ENCODE results near the gene MYO10.
A peak's percentile ranks its signal among the peaks of the same experiment; 100 is the strongest.
"Not testable (repeated sequence)": the region's sequence is repeated elsewhere in the genome, so short reads cannot be mapped to it uniquely, and the experiment has no call there.

The MYO10 gene

GRCh38 chr5:16855485-16855884 is 80.6 kb downstream of the MYO10 start:
- Histone ChIP-seq H3K27me3 (ENCODE audit: insufficient read depth, low read length) (no peaks in the 10 kb centered on the region), H3K4me3 (ENCODE audit: low read length) (no peak overlapping the region), H3K9me3 (ENCODE audit: low read length) (no peaks in the 10 kb centered on the region), H2AFZ (ENCODE audit: low read depth, low read length) (no peak overlapping the region), H3K36me3 (ENCODE audit: insufficient read depth, low read length) (no peaks in the 10 kb centered on the region), H3K4me1 (ENCODE audit: insufficient read depth, low read length) (peaks cover 25% of the 10 kb centered on the region)

- H2AFZ ChIP-seq (ENCODE audit: low read depth, low read length) = no peak overlapping the region
- H3K27me3 ChIP-seq (ENCODE audit: insufficient read depth, low read length) = no peaks in the 10 kb centered on the region
- peaks cover 32% of the 10 kb centered on the region for H3K4me1 ChIP-seq (ENCODE audit: insufficient read depth, low read length)
- H3K9me3 ChIP-seq (ENCODE audit: low read length) = no peaks in the 10 kb centered on the region
- no peak overlapping the region for H3K4me3 ChIP-seq (ENCODE audit: low read length)
- H3K36me3 ChIP-seq (ENCODE audit: insufficient read depth, low read length) = no peaks in the 10 kb centered on the region
Measured at GRCh38 chr5:16854351-16854750, 81.7 kb downstream of the MYO10 start.

GRCh38 chr5:16853518-16853917 is 82.6 kb downstream of the MYO10 start:
- Histone ChIP-seq H2AFZ (ENCODE audit: low read depth, low read length) (no peak overlapping the region), H3K27me3 (ENCODE audit: insufficient read depth, low read length) (no peaks in the 10 kb centered on the region), H3K4me1 (ENCODE audit: insufficient read depth, low read length) (peaks cover 34% of the 10 kb centered on the region), H3K4me3 (ENCODE audit: low read length) (no peak overlapping the region), H3K9me3 (ENCODE audit: low read length) (no peaks in the 10 kb centered on the region), H3K36me3 (ENCODE audit: insufficient read depth, low read length) (no peaks in the 10 kb centered on the region)

- Histone ChIP-seq H3K9me3 (ENCODE audit: low read length) (no peaks in the 10 kb centered on the region), H3K4me1 (ENCODE audit: insufficient read depth, low read length) (peaks cover 34% of the 10 kb centered on the region)
Measured at GRCh38 chr5:16852251-16853005, 83.7 kb downstream of the MYO10 start.

GRCh38 chr5:16849775-16850174 is 86.3 kb downstream of the MYO10 start:
- Histone ChIP-seq H3K4me3 (ENCODE audit: low read length) (no peak overlapping the region), H2AFZ (ENCODE audit: low read depth, low read length) (peak overlapping the region; percentile 32), H3K27me3 (ENCODE audit: insufficient read depth, low read length) (no peaks in the 10 kb centered on the region), H3K4me1 (ENCODE audit: insufficient read depth, low read length) (peaks cover 18% of the 10 kb centered on the region), H3K36me3 (ENCODE audit: insufficient read depth, low read length) (no peaks in the 10 kb centered on the region), H3K9me3 (ENCODE audit: low read length) (no peaks in the 10 kb centered on the region)

More at GRCh38 chr5:16852251-16853005, 83.7 kb downstream of the MYO10 start:
- no peak overlapping the region for H2AFZ ChIP-seq (ENCODE audit: low read depth, low read length)
- H3K4me3 ChIP-seq (ENCODE audit: low read length) = no peak overlapping the region
- H3K27me3 ChIP-seq (ENCODE audit: insufficient read depth, low read length) = no peaks in the 10 kb centered on the region
- H3K36me3 ChIP-seq (ENCODE audit: insufficient read depth, low read length) = no peaks in the 10 kb centered on the region

GRCh38 chr5:16849181-16849580 is 86.9 kb downstream of the MYO10 start:
- no peaks in the 10 kb centered on the region for H3K36me3 ChIP-seq (ENCODE audit: insufficient read depth, low read length)
- no peak overlapping the region for H3K4me3 ChIP-seq (ENCODE audit: low read length)
- H3K4me1 ChIP-seq (ENCODE audit: insufficient read depth, low read length) = peaks cover 18% of the 10 kb centered on the region
- H2AFZ ChIP-seq (ENCODE audit: low read depth, low read length) = no peak overlapping the region
- H3K27me3 ChIP-seq (ENCODE audit: insufficient read depth, low read length) = no peaks in the 10 kb centered on the region
- H3K9me3 ChIP-seq (ENCODE audit: low read length) = no peaks in the 10 kb centered on the region

- no peaks in the 10 kb centered on the region for H3K36me3 ChIP-seq (ENCODE audit: insufficient read depth, low read length)
- H3K4me1 ChIP-seq (ENCODE audit: insufficient read depth, low read length) = peaks cover 23% of the 10 kb centered on the region
- H3K27me3 ChIP-seq (ENCODE audit: insufficient read depth, low read length) = no peaks in the 10 kb centered on the region
- H3K4me3 ChIP-seq (ENCODE audit: low read length) = no peak overlapping the region
- H3K9me3 ChIP-seq (ENCODE audit: low read length) = no peaks in the 10 kb centered on the region
- no peak overlapping the region for H2AFZ ChIP-seq (ENCODE audit: low read depth, low read length)
Measured at GRCh38 chr5:16844952-16845351, 91.1 kb downstream of the MYO10 start.

- Histone ChIP-seq H3K4me3 (ENCODE audit: low read length) (no peak overlapping the region), H3K27me3 (ENCODE audit: insufficient read depth, low read length) (no peaks in the 10 kb centered on the region)
Measured at GRCh38 chr5:16842896-16843295, 93.2 kb downstream of the MYO10 start.

GRCh38 chr5:16841416-16841815 is 94.7 kb downstream of the MYO10 start:
- Histone ChIP-seq H2AFZ (ENCODE audit: low read depth, low read length) (peak overlapping the region; percentile 39), H3K36me3 (ENCODE audit: insufficient read depth, low read length) (no peaks in the 10 kb centered on the region), H3K4me3 (ENCODE audit: low read length) (no peak overlapping the region), H3K27me3 (ENCODE audit: insufficient read depth, low read length) (no peaks in the 10 kb centered on the region), H3K9me3 (ENCODE audit: low read length) (no peaks in the 10 kb centered on the region), H3K4me1 (ENCODE audit: insufficient read depth, low read length) (peaks cover 24% of the 10 kb centered on the region)

More at GRCh38 chr5:16842896-16843295, 93.2 kb downstream of the MYO10 start:
- Histone ChIP-seq H3K9me3 (ENCODE audit: low read length) (no peaks in the 10 kb centered on the region), H3K4me1 (ENCODE audit: insufficient read depth, low read length) (peaks cover 21% of the 10 kb centered on the region), H2AFZ (ENCODE audit: low read depth, low read length) (no peak overlapping the region), H3K36me3 (ENCODE audit: insufficient read depth, low read length) (no peaks in the 10 kb centered on the region)

- Histone ChIP-seq H2AFZ (ENCODE audit: low read depth, low read length) (no peak overlapping the region), H3K4me1 (ENCODE audit: insufficient read depth, low read length) (peaks cover 28% of the 10 kb centered on the region), H3K36me3 (ENCODE audit: insufficient read depth, low read length) (no peaks in the 10 kb centered on the region)
Measured at GRCh38 chr5:16837305-16837704, 98.8 kb downstream of the MYO10 start.

GRCh38 chr5:16834029-16834428 is 102.1 kb downstream of the MYO10 start:
- no peaks in the 10 kb centered on the region for H3K9me3 ChIP-seq (ENCODE audit: low read length)
- no peak overlapping the region for H3K4me3 ChIP-seq (ENCODE audit: low read length)
- H3K4me1 ChIP-seq (ENCODE audit: insufficient read depth, low read length) = peaks cover 15% of the 10 kb centered on the region
- no peaks in the 10 kb centered on the region for H3K27me3 ChIP-seq (ENCODE audit: insufficient read depth, low read length)
- no peak overlapping the region for H2AFZ ChIP-seq (ENCODE audit: low read depth, low read length)
- H3K36me3 ChIP-seq (ENCODE audit: insufficient read depth, low read length) = no peaks in the 10 kb centered on the region

More at GRCh38 chr5:16837305-16837704, 98.8 kb downstream of the MYO10 start:
- H3K27me3 ChIP-seq (ENCODE audit: insufficient read depth, low read length) = no peaks in the 10 kb centered on the region
- no peak overlapping the region for H3K4me3 ChIP-seq (ENCODE audit: low read length)
- H3K9me3 ChIP-seq (ENCODE audit: low read length) = no peaks in the 10 kb centered on the region

- H3K27me3 ChIP-seq (ENCODE audit: insufficient read depth, low read length); H2AFZ ChIP-seq (ENCODE audit: low read depth, low read length); H3K9me3 ChIP-seq (ENCODE audit: low read length); H3K4me1 ChIP-seq (ENCODE audit: insufficient read depth, low read length); H3K4me3 ChIP-seq (ENCODE audit: low read length); H3K36me3 ChIP-seq (ENCODE audit: insufficient read depth, low read length): not testable (repeated sequence)
Measured at GRCh38 chr5:16831326-16831725, 104.8 kb downstream of the MYO10 start.

GRCh38 chr5:16827755-16828154 is 108.3 kb downstream of the MYO10 start:
- Histone ChIP-seq H3K9me3 (ENCODE audit: low read length) (no peaks in the 10 kb centered on the region), H3K36me3 (ENCODE audit: insufficient read depth, low read length) (no peaks in the 10 kb centered on the region), H3K27me3 (ENCODE audit: insufficient read depth, low read length) (no peaks in the 10 kb centered on the region), H3K4me3 (ENCODE audit: low read length) (no peak overlapping the region), H3K4me1 (ENCODE audit: insufficient read depth, low read length) (no peaks in the 10 kb centered on the region), H2AFZ (ENCODE audit: low read depth, low read length) (no peak overlapping the region)

All from neuron (in vitro differentiated cells).